K562 (cell line): ENCODE data around the gene CARD10.
"Not testable (repeated sequence)": the region's sequence is repeated elsewhere in the genome, so short reads cannot be mapped to it uniquely, and the experiment has no call there.

Experiments
- HNRNPLL ChIP-seq: fragments of 200-400 bp; formaldehyde crosslinking; IDR thresholded peaks from 2 replicates; pipeline ENCODE4 v1.6.1; 2017; ENCODE audit warnings: low read length, low read depth, mild to moderate bottlenecking; ENCODE audit not compliant: poor library complexity, severe bottlenecking
- NR2C1 ChIP-seq, 2 experiments: fragments of 450-650 bp; IDR thresholded peaks; 2 replicates each; pipeline ENCODE4 v1.6.1; 2017; ENCODE audit warnings: mild to moderate bottlenecking in 2 of 2, antibody characterized with exemption in 1 of 2, inconsistent platforms in 1 of 2, missing compliant biosample characterization in 1 of 2, missing genetic modification characterization in 1 of 2
- PCBP2 ChIP-seq: fragments of 200-400 bp; formaldehyde crosslinking; IDR thresholded peaks from 2 replicates; pipeline ENCODE4 v1.6.1; 2018; ENCODE audit warnings: low read length, low read depth, mild to moderate bottlenecking, moderate library complexity; ENCODE audit not compliant: poor library complexity, severe bottlenecking
- ZNF77 ChIP-seq: fragments of 250-450 bp; sonication (Bioruptor Pico); IDR thresholded peaks from 2 replicates; pipeline ENCODE4 v1.5.0; 2020

GRCh38 chr22:37527952-37528351 is 8.7 kb upstream of the CARD10 start:
- TF ChIP-seq HNRNPLL; PCBP2; ZNF77 (CRISPR knock-in tag); NR2C1 (IDR thresholded peaks at IDR 0.05); NR2C1 (tag; IDR thresholded peaks at IDR 0.05): not testable (repeated sequence)
